ENCODE data around the gene CNR2.

DNA sequence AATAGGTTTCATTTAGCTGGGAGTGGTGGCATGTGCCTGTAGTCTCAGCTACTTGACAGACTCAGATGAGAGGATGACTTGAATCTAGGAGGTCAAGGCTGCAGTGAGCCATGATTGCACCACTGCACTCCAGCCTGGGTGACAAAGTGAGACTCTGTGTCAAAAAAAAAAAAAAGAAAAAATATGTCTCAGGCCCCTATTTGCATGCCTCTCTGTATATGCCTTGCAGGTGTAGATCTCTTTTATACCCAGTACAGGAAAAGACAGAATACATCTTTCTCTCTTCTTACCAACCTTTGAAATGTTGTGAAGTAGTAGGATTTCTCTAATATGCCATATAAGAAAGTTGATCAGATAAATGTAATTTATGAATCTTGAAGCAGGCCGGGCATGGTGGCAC lies 6.4 kb downstream of the CNR2 start:
- TF ChIP-seq, protein P1, sequence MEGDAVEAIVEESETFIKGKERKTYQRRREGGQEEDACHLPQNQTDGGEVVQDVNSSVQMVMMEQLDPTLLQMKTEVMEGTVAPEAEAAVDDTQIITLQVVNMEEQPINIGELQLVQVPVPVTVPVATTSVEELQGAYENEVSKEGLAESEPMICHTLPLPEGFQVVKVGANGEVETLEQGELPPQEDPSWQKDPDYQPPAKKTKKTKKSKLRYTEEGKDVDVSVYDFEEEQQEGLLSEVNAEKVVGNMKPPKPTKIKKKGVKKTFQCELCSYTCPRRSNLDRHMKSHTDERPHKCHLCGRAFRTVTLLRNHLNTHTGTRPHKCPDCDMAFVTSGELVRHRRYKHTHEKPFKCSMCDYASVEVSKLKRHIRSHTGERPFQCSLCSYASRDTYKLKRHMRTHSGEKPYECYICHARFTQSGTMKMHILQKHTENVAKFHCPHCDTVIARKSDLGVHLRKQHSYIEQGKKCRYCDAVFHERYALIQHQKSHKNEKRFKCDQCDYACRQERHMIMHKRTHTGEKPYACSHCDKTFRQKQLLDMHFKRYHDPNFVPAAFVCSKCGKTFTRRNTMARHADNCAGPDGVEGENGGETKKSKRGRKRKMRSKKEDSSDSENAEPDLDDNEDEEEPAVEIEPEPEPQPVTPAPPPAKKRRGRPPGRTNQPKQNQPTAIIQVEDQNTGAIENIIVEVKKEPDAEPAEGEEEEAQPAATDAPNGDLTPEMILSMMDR (conservative IDR thresholded peaks at IDR 0.05) = no peak
- TF ChIP-seq EZH2 (IDR thresholded peaks at IDR 0.05; ENCODE audit: low read depth) = no peak

Data from PC-9 (cell line).